Stomach (tissue), 9 donors: ENCODE data around the gene PTH. TPM values are rescaled to one million over a fixed set of nuclear protein-coding genes. Genes with fewer than 3 reads are reported as not detected.

Experiments used
- DNase-seq, 2 donors: peaks; one replicate each; pipeline versions ENCODE4 v3.0.0 to v3.0.0-alpha.2; 2013 to 2019
- H3K27ac ChIP-seq, 5 donors: fragments of 200-600 bp in 4 of 5; sonication (generic) in 4 of 5; one replicate each; pipeline ENCODE4 v1.5.1; 2013 to 2019; ENCODE audit warnings: mild to moderate bottlenecking in 1 of 5, moderate library complexity in 1 of 5
- H3K27me3 ChIP-seq, 3 donors: fragments of 200-600 bp; sonication (generic); one replicate each; pipeline ENCODE4 v1.5.1; 2017 to 2019; ENCODE audit warnings: mixed run types in 1 of 3
- H3K36me3 ChIP-seq, 4 donors: fragments of 200-600 bp; sonication (generic); 1 replicate in 3 of 4; 2 replicates in 1 of 4; pipeline ENCODE4 v1.5.1; 2016 to 2019
- H3K4me1 ChIP-seq, 4 donors: fragments of 200-600 bp; sonication (generic); one replicate each; pipeline ENCODE4 v1.5.1; 2016 to 2019
- H3K4me3 ChIP-seq, 4 donors: fragments of 200-600 bp; sonication (generic) in 3 of 4; one replicate each; pipeline ENCODE4 v1.5.1; 2016 to 2019; ENCODE audit warnings: mild to moderate bottlenecking in 1 of 4
- H3K9me3 ChIP-seq, 4 donors: fragments of 200-600 bp; sonication (generic); one replicate each; pipeline ENCODE4 v1.5.1; 2016 to 2019
- EP300 ChIP-seq: sonication (generic); formaldehyde crosslinking; IDR thresholded peaks from one replicate; pipeline ENCODE4 v1.6.1; 2017; ENCODE audit warnings: antibody characterized with exemption
- POLR2A ChIP-seq, 4 donors: fragments of 450-650 bp; IDR thresholded peaks; one replicate each; pipeline ENCODE4 v1.6.1; 2016; ENCODE audit warnings: antibody characterized with exemption in 4 of 4, control low read depth in 2 of 4, mild to moderate bottlenecking in 1 of 4, moderate library complexity in 1 of 4
- POLR2AphosphoS5 ChIP-seq, 3 donors: sonication (generic); formaldehyde crosslinking; IDR thresholded peaks; one replicate each; pipeline ENCODE4 v1.6.1; 2016; ENCODE audit warnings: antibody characterized with exemption in 3 of 3
- WGBS, 5 donors: extraction: QIAGEN DNeasy Blood & Tissue Kit in 3 of 5; methylation state at CpG; one replicate each; pipeline versions ENCODE4 v1.1.5 to v1.1.7; 2013 to 2018; 5-methylcytosine and 5-hydroxymethylcytosine counted together
- intact Hi-C: fragments of 100-400 bp; cut with DNase I; formaldehyde crosslinking; loops from one replicate; pipeline ENCODE4 v1.15.1; 2023; ENCODE audit warnings: low total_unique reads
- polyA plus RNA-seq, 3 donors: library from polyadenylated mRNA; stranded (reverse); fragments of 200-250 nt; gene quantifications; one replicate each; pipeline ENCODE4 v1.2.3, GENCODE V29; 2013
- total RNA-seq, 5 donors: library from RNA; depleted of rRNA; stranded (reverse); fragments of >200 nt; gene quantifications; one replicate each; pipeline versions ENCODE4 v1.1.0 to v1.2.3, GENCODE V29; 2014 to 2016
- TF ChIP-seq, protein P1 (sequence below), 7 experiments: fragments of 450-650 bp in 4 of 7; fragments of 200-600 bp in 3 of 7; sonication (generic) in 3 of 7; IDR thresholded peaks; one replicate each; pipeline ENCODE4 v1.5.1; 2016 to 2019; ENCODE audit warnings: antibody characterized with exemption in 7 of 7, control low read depth in 2 of 7, mild to moderate bottlenecking in 1 of 7
- donor health status: healthy with polysubstance abuse.
- donor health status: Bipolar disorder and iron deficiency.
- donor health status: healthy.

The PTH gene
- total and polyA plus RNA-seq, 8 donors, result 0.40 to 2.8 TPM; not detected in 6

DNA sequence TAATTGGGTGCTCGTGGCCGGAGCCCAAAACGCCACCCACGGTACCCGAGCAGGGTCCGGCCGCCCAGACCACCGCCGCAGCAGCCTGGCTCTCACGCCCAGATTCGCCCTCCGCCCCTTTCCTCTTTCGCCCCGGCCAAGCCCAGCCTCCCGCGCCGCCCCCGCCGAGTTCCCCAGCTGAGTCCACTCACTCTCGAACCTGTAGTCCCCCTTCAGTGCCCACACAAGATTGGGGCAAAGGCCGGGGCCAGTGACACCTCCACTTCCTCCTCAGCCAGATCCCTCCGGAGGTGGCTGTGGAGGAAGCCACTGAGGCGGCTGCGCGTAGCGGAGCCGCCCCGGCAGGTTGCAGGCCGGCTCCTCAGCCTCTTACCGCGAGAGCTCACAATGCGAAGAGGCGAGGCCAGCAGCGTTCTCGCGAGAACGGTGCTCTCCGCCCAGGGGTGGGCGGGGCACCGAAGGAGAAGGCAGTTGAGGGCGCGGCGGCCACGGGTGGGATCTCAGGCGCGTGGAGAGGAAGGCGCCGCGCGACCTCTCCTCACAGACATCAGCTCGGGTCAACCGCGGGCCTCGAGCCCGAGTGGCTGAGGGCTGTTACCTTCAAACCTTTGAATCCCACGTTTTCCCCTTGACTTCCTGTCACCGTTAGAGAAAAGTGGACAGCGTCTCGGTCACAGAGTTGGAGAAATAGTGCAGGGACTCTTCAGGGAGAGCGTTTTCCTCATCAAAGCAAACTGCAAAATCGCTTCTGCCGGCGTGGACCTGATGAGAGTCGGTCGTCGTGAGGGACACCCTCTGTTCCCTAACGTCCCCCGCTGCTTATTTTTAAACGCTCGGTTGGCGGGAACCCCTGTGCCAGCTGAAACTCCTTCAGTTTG, 32.7 kb downstream of the PTH start, which contains the start of gene BTBD10:
BTBD10 (minus strand) TSS at position 322 of the 878 bp plus-strand sequence. CDS start 18,098 bp downstream, outside the sequence.
- H3K27ac ChIP-seq, result peak within 1 kb of the TSS; percentile 87 to 98 (median 92)
- no peaks in the 10 kb centered on the region for H3K27me3 ChIP-seq
- intact Hi-C loops, result no loop called here
- H3K4me3 ChIP-seq, result peak within 1 kb of the TSS; percentile 75 to 98 (median 94)
- H3K9me3 ChIP-seq, result no peaks in the 10 kb centered on the region
- DNase-seq, result peak; percentile 94 to 99
- TF ChIP-seq POLR2AphosphoS5 (IDR thresholded peaks at IDR 0.05), result peak; percentile 19 to 89 (median 89)
- peak in 1 of 4 donors; percentile 58 for TF ChIP-seq POLR2A (IDR thresholded peaks at IDR 0.05)
- no peak for TF ChIP-seq EP300
- H3K4me1 ChIP-seq, result peaks cover 5 to 49% (median 29%) of the 10 kb centered on the region in 4 donors
- 0 to 1% (median 0%) methylated on average over 26 to 71 of the region's 71 CpGs for WGBS, 5 donors
- H3K36me3 ChIP-seq, result no peaks in the 10 kb centered on the region

DNA sequence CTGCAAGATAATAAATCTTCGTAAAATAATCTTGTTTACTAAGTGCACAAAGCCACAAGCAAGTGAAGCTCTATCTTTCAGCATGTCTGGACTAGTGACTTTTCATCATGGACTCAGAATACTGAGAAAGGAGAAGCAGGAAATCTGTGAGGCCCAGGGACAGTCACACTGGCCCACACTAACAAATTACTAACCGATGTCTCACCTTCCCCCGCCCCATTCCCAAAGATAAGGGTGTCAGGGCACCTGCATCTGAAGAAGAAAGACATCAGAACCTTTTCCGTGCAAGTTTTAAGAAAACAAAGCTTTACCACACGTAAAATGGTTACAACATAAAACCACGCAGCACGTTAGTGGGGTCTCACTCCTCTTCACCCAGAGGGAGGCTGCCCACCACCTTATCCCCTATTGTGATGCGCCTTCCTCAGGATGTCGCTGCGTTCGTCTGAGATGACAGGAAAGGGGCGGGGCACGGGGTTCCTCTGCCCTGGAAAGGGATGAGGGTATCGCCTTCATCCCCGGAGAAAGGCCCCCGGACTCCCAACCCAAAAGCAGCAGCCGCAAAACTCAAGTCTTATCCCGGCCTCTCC, 33.4 kb downstream of the PTH start:
- intact Hi-C loops, result no loop called here
- TF ChIP-seq POLR2A (IDR thresholded peaks at IDR 0.05) (no peak), POLR2AphosphoS5 (IDR thresholded peaks at IDR 0.05) (no peak), EP300 (no peak)
- TF ChIP-seq, protein P1, sequence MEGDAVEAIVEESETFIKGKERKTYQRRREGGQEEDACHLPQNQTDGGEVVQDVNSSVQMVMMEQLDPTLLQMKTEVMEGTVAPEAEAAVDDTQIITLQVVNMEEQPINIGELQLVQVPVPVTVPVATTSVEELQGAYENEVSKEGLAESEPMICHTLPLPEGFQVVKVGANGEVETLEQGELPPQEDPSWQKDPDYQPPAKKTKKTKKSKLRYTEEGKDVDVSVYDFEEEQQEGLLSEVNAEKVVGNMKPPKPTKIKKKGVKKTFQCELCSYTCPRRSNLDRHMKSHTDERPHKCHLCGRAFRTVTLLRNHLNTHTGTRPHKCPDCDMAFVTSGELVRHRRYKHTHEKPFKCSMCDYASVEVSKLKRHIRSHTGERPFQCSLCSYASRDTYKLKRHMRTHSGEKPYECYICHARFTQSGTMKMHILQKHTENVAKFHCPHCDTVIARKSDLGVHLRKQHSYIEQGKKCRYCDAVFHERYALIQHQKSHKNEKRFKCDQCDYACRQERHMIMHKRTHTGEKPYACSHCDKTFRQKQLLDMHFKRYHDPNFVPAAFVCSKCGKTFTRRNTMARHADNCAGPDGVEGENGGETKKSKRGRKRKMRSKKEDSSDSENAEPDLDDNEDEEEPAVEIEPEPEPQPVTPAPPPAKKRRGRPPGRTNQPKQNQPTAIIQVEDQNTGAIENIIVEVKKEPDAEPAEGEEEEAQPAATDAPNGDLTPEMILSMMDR (IDR thresholded peaks at IDR 0.05), result no peak
- Histone ChIP-seq H3K36me3 (no peaks in the 10 kb centered on the region), H3K4me1 (peaks cover 5 to 49% (median 29%) of the 10 kb centered on the region in 4 donors), H3K9me3 (no peaks in the 10 kb centered on the region), H3K27ac (peak overlapping the region; percentile 87 to 98 (median 92)), H3K4me3 (peak overlapping the region; percentile 75 to 98 (median 94)), H3K27me3 (no peaks in the 10 kb centered on the region)
- 1% methylated on average over 17 to 18 of the region's 18 CpGs for WGBS, 5 donors
- peak; percentile 43 to 56 for DNase-seq

DNA sequence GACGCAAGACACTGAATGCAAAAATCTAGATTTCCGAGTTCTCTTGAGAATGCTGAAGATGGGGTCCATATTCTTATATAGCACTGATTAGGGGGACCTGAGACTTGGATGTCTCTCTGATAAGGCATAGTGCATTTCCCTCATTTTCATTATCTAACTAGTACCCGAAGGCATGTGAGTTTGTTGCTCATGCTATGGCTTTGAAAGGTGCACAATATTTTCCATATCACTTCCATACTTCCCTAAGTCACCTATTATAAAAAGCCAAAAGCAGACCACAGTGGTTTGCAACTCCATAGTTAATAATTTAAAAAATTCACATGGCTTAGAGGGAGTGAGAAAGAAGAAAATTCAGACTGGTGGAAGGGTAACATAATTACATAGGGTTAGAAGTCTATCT, 34.5 kb downstream of the PTH start:
- no peaks in the 10 kb centered on the region for H3K36me3 ChIP-seq
- no peaks in the 10 kb centered on the region for H3K27me3 ChIP-seq
- H3K9me3 ChIP-seq, result no peaks in the 10 kb centered on the region
- peak overlapping the region in 1 of 4 donors; percentile 97 for H3K4me3 ChIP-seq
- H3K4me1 ChIP-seq, result peaks cover 5 to 49% (median 29%) of the 10 kb centered on the region in 4 donors
- no peak for TF ChIP-seq POLR2AphosphoS5 (IDR thresholded peaks at IDR 0.05)
- no peak for TF ChIP-seq POLR2A (IDR thresholded peaks at IDR 0.05)
- TF ChIP-seq EP300, result no peak
- TF ChIP-seq, protein P1 (IDR thresholded peaks at IDR 0.05), result no peak
- no peak for DNase-seq
- H3K27ac ChIP-seq, result peak overlapping the region in 1 of 5 donors; percentile 98
- intact Hi-C loops, result no loop called here
- 74 to 88% (median 85%) methylated on average over 3 of the region's 3 CpGs for WGBS, 5 donors

DNA sequence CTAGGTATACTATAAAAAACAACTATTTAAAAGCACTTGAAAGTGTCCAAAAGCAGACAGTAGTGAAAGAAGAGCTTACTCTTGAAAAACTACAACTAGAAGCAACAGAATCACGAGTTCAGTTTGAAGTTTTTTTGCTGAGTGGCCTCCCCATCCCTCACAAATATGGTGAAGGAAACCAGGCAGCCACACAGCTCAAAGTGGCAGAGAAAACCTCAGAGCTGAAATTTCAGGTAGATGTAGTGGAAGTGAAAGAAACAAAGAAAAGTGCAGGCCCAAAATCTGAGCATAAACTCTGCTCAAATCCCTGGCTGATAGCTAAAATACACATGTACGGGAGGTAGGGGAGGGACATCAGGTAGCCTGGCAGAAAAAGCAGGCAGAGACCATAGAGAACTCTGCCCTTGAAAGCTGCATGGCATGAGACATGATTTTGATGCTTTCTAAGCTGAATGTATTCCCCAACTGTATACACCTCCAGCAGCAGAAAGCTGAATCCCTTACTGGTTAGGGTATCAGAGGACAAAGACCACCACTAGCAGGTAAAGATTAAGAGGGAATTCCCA, 44.9 kb downstream of the PTH start:
- Histone ChIP-seq H3K9me3 (no peaks in the 10 kb centered on the region), H3K36me3 (no peaks in the 10 kb centered on the region), H3K4me1 (peaks cover 0 to 38% (median 17%) of the 10 kb centered on the region in 4 donors), H3K4me3 (no peak overlapping the region), H3K27me3 (no peaks in the 10 kb centered on the region), H3K27ac (no peak overlapping the region)
- 44 to 76% (median 66%) methylated on average over 2 of the region's 2 CpGs for WGBS, 5 donors
- DNase-seq, result no peak
- TF ChIP-seq POLR2A (IDR thresholded peaks at IDR 0.05) (no peak), EP300 (no peak), POLR2AphosphoS5 (IDR thresholded peaks at IDR 0.05) (no peak)
- TF ChIP-seq, protein P1 (IDR thresholded peaks at IDR 0.05), result no peak
- intact Hi-C loops, result no loop called here
